Vagina (tissue), 2 donors: ENCODE data around the gene TENM4. TPM values are rescaled to one million over a fixed set of nuclear protein-coding genes. Genes with fewer than 3 reads are reported as not detected.

Source experiments
- DNase-seq, 2 donors: peaks; one replicate each; pipeline ENCODE4 v3.0.0-alpha.2; 2017; ENCODE audit errors: extremely low spot score in 2 of 2
- H3K27ac ChIP-seq: fragments of 200-600 bp; sonication (generic); one replicate; pipeline ENCODE4 v1.5.1; 2019
- H3K27me3 ChIP-seq: fragments of 200-600 bp; sonication (generic); one replicate; pipeline ENCODE4 v1.5.1; 2019
- H3K36me3 ChIP-seq, 2 donors: fragments of 200-600 bp; sonication (generic); one replicate each; pipeline ENCODE4 v1.5.1; 2017 to 2019
- H3K4me1 ChIP-seq: fragments of 200-600 bp; sonication (generic); one replicate; pipeline ENCODE4 v1.5.1; 2019
- H3K4me3 ChIP-seq, 2 donors: fragments of 200-600 bp; sonication (generic); 1 replicate in 1 of 2; 2 replicates in 1 of 2; pipeline ENCODE4 v1.5.1; 2016 to 2019
- H3K9me3 ChIP-seq: fragments of 200-600 bp; sonication (generic); one replicate; pipeline ENCODE4 v1.5.1; 2019
- POLR2A ChIP-seq, 2 donors: fragments of 450-650 bp; IDR thresholded peaks; one replicate each; pipeline ENCODE4 v1.6.1; 2017; ENCODE audit warnings: antibody characterized with exemption in 2 of 2, mild to moderate bottlenecking in 2 of 2, moderate library complexity in 2 of 2
- POLR2AphosphoS5 ChIP-seq, 2 donors: sonication (generic); formaldehyde crosslinking; IDR thresholded peaks; one replicate each; pipeline ENCODE4 v1.9.0; 2017; ENCODE audit warnings: antibody characterized with exemption in 2 of 2, mild to moderate bottlenecking in 2 of 2, low read depth in 1 of 2; ENCODE audit not compliant: insufficient read depth in 1 of 2
- intact Hi-C: fragments of 100-400 bp; cut with DNase I; formaldehyde crosslinking; loops from one replicate; pipeline ENCODE4 v1.15.1; 2023
- total RNA-seq: library from RNA; depleted of rRNA; stranded (reverse); fragments of >200 nt; gene quantifications from one replicate; pipeline ENCODE4 v1.2.3, GENCODE V29; 2016
- TF ChIP-seq, protein P1 (sequence below), 3 experiments: fragments of 450-650 bp in 2 of 3; fragments of 200-600 bp in 1 of 3; sonication (generic) in 1 of 3; IDR thresholded peaks; one replicate each; pipeline ENCODE4 v1.5.1; 2017 to 2019; ENCODE audit warnings: antibody characterized with exemption in 3 of 3, mild to moderate bottlenecking in 2 of 3, moderate library complexity in 2 of 3

The TENM4 gene
- total RNA-seq, 1 donor from 2014 or later: 12.5 TPM

DNA sequence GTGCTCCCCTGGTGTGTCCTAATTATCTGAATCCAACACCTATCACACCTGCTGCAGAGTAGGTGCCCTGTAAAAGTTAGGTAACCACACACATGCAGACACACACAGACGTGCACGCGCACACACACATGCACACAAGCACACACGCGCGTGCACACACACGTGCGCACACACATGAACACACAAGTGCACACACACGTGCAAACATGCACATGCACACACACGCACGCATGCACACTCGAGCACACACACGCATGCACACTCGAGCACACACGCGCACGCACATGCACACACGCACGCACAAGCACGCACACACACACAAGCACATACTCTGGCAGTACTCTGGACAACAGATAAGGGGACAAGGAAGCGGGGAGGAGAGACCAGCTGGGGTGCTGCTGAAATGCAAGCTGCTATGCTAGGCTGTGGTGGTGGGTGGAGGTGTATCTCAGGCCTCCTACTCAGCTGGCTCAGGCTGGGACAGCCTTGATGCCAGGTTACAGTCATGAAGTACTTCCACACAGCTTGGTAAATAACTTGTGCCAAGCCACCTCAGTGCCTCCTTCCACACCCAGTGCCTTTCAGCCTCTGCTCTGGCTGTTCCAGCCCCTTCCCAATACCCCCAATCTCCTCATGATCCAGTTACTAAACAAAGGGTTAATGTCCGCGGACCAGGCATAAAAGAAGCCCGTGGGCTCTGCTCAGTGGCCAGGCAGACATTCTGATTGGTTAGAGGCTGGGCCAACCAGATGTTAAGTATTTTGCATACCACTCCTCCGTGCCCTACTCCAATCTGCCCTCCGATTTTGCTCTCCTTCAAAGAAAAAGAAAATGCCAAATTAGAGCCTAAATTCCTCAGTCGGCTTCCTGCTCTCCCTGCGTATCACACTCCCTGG is 374.1 kb downstream of the TENM4 start:
- Histone ChIP-seq H3K4me3 (no peak overlapping the region), H3K4me1 (no peaks in the 10 kb centered on the region), H3K36me3 (no peaks in the 10 kb centered on the region), H3K27me3 (no peaks in the 10 kb centered on the region), H3K9me3 (no peaks in the 10 kb centered on the region), H3K27ac (no peak overlapping the region)
- TF ChIP-seq POLR2AphosphoS5 (IDR thresholded peaks at IDR 0.05; ENCODE audit: insufficient read depth in 1 of 2, low read depth in 1 of 2): no peak
- no peak for TF ChIP-seq POLR2A (IDR thresholded peaks at IDR 0.05)
- TF ChIP-seq, protein P1, sequence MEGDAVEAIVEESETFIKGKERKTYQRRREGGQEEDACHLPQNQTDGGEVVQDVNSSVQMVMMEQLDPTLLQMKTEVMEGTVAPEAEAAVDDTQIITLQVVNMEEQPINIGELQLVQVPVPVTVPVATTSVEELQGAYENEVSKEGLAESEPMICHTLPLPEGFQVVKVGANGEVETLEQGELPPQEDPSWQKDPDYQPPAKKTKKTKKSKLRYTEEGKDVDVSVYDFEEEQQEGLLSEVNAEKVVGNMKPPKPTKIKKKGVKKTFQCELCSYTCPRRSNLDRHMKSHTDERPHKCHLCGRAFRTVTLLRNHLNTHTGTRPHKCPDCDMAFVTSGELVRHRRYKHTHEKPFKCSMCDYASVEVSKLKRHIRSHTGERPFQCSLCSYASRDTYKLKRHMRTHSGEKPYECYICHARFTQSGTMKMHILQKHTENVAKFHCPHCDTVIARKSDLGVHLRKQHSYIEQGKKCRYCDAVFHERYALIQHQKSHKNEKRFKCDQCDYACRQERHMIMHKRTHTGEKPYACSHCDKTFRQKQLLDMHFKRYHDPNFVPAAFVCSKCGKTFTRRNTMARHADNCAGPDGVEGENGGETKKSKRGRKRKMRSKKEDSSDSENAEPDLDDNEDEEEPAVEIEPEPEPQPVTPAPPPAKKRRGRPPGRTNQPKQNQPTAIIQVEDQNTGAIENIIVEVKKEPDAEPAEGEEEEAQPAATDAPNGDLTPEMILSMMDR (IDR thresholded peaks at IDR 0.05): no peak
- no peak for DNase-seq
- intact Hi-C loops: no loop called here

DNA sequence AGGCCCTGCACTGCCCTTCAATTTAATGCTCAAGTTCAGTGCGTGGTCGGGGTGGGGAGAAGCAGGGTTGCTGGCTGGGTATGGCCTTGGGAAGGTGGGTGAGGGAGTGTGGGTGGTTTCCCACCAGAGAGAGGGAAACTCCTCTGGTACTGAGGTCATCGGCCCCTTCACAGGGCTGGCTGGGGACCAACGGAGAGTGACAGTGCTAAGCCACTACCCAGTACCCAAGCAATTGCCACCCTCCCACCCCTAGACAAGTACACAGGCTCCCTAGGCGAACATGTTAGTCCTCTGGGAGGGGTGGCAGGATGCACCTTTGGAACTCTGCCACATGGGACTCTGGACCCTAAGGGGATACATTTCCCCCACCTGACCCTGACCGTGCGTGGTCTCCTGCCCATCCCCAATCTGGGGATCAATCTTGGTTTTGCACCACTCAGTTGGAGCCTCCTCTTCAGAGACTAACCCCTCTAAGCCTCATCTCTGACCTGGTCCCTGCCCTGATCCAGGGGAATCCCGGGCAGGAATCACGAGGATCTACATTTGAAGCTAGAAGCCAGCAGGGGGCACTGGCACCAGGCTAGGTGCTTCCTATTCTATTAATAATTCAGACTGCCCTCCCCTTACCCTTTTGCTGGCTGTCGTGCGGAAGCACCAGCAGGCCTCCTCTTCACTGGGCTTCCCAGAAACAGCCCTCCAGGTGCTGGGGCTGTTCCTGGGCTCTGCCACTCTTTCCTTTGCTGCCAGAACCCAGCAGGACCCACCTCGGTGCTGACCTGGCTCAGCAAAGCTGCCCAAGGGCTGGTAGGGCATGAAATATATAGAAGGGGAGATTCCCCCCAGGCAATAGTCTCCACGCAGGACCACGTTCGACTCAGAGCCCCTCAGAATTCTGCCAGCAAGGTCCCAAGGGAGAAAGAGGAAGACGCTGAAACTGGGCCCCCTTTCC is 377.7 kb downstream of the TENM4 start:
- intact Hi-C loops: no loop called here
- Histone ChIP-seq H3K9me3 (no peaks in the 10 kb centered on the region), H3K27me3 (no peaks in the 10 kb centered on the region), H3K4me1 (peaks cover 18% of the 10 kb centered on the region), H3K4me3 (no peak overlapping the region), H3K27ac (no peak overlapping the region), H3K36me3 (no peaks in the 10 kb centered on the region)
- TF ChIP-seq, protein P1 (IDR thresholded peaks at IDR 0.05): no peak
- no peak for TF ChIP-seq POLR2A (IDR thresholded peaks at IDR 0.05)
- TF ChIP-seq POLR2AphosphoS5 (IDR thresholded peaks at IDR 0.05; ENCODE audit: insufficient read depth in 1 of 2, low read depth in 1 of 2): no peak
- DNase-seq: no peak

DNA sequence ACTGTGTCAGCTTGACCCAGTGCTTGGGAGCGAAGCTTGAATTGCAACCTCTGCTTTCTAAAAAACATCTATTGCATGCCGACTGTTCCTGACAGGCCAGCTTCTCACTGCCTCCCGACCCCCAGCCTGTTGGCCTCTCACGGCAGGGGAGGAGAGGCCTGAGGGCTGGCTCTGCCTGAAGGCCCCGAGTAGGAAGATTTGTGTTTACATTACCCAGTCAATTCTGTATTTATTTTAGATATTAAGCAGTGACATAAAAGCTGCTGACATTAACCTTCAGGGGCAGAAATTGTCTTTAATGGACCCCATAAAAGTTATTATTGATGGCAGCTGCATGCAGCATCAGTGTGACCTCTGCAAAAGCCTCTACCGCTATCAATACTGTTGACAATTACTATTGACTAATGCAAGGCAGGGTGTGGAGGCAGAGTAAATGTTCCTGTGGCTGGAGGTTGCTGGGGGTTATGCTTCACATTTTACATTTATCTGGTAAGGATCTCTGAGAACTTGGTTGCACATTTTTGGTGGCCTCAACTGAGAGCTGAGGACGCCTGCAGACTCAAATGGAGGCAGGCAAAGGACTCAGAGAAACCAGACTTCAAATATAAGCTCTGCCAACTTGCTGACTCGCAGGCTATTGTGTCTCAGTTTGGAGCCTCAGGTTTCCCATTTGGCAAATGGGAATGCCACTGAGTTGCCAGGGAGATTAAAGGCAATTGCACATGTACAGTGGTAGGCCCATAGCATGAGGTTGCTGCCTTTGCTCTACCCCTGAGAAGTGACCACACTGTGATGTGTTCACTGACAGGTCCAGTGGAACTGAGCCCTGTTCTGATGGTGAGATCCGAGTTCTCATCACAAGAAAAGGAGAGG is 380.5 kb downstream of the TENM4 start:
- DNase-seq: no peak
- H3K4me1 ChIP-seq: peaks cover 18% of the 10 kb centered on the region
- no peaks in the 10 kb centered on the region for H3K27me3 ChIP-seq
- TF ChIP-seq, protein P1 (IDR thresholded peaks at IDR 0.05): no peak
- peak in 1 of 2 donors; percentile 48 for TF ChIP-seq POLR2AphosphoS5 (IDR thresholded peaks at IDR 0.05; ENCODE audit: insufficient read depth in 1 of 2, low read depth in 1 of 2)
- no peaks in the 10 kb centered on the region for H3K9me3 ChIP-seq
- intact Hi-C loops: no loop called here
- no peaks in the 10 kb centered on the region for H3K36me3 ChIP-seq
- H3K4me3 ChIP-seq: no peak overlapping the region
- H3K27ac ChIP-seq: no peak overlapping the region

DNA sequence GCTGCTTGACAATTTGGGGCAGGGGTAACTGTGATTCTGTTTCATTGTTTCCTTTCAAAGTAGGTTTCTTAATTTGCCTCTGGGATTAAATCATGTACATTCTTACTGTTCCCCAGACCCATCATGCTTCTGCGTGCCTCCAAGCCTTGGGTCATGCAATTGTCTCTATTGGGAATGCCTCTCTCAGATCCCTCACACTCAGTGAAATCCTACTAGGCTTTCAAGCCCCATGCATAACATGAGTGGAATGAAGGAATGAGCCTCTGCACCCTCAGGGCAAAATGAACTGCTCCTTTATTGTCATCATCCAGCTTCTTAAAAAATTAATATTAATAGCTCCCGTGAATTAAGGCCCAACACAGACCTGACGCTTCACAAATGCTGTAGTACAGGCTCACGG is 381.7 kb downstream of the TENM4 start:
- no peak for TF ChIP-seq POLR2A (IDR thresholded peaks at IDR 0.05)
- TF ChIP-seq, protein P1 (IDR thresholded peaks at IDR 0.05): no peak
- TF ChIP-seq POLR2AphosphoS5 (IDR thresholded peaks at IDR 0.05; ENCODE audit: insufficient read depth in 1 of 2, low read depth in 1 of 2): no peak
- H3K27ac ChIP-seq: no peak overlapping the region
- DNase-seq: no peak
- H3K4me1 ChIP-seq: peaks cover 18% of the 10 kb centered on the region
- no peak overlapping the region for H3K4me3 ChIP-seq
- no peaks in the 10 kb centered on the region for H3K36me3 ChIP-seq
- H3K9me3 ChIP-seq: no peaks in the 10 kb centered on the region
- intact Hi-C loops: no loop called here
- H3K27me3 ChIP-seq: no peaks in the 10 kb centered on the region
